GM12891 (cell line): ENCODE measurements around the gene HSD17B10.

Experiments used
- PAX5 ChIP-seq: IDR thresholded peaks from 2 replicates; pipeline ENCODE4 v1.6.1; 2011; ENCODE audit warnings: low read length, moderate library complexity, mild to moderate bottlenecking; ENCODE audit not compliant: insufficient read depth, severe bottlenecking
- POLR2A ChIP-seq: IDR thresholded peaks from 2 replicates; pipeline ENCODE4 v1.6.1; 2011; ENCODE audit warnings: low read depth, low read length, control low read depth
- POLR2AphosphoS5 ChIP-seq: IDR thresholded peaks from 2 replicates; pipeline ENCODE4 v1.6.1; 2011; ENCODE audit warnings: low read depth, low read length, control low read depth
- POU2F2 ChIP-seq: IDR thresholded peaks from 2 replicates; pipeline ENCODE4 v1.6.1; 2011; ENCODE audit warnings: low read depth, mild to moderate bottlenecking, control low read depth, low read length, moderate library complexity
- TAF1 ChIP-seq: IDR thresholded peaks from 2 replicates; pipeline ENCODE4 v1.6.1; 2011; ENCODE audit warnings: low read depth, low read length, control low read depth

DNA sequence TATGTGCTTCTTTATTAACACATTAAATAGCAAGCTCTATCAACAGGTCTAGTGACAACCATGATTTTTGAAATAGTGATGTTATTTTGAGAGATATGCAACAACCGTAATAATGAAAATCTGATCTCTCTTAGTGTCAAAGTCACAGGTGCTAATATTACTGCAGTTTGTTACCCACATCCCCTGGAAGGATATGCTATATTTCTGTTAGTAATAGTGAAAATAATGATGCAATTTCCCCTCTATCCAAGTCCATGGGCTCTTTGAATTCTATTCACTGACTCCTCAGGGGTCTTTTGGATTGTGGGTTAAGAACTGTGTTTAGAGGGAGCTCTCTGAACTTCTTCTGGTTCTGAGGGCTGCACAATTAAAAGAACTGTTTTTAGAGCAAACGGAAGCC, 3.0 kb upstream of the HSD17B10 start:
- TF ChIP-seq POLR2AphosphoS5: no peak
- no peak for TF ChIP-seq POLR2A
- TF ChIP-seq PAX5: no peak
- no peak for TF ChIP-seq TAF1
- TF ChIP-seq POU2F2: no peak
